H1 (cell line): ENCODE data around the gene CHST11. TPM values are rescaled to one million over a fixed set of nuclear protein-coding genes. Genes with fewer than 3 reads are reported as not detected.

Experiments
- CTCF ChIA-PET: fragments of 300-600 bp; sonication (Branson Sonifier 250); formaldehyde crosslinking; loops from one replicate; lab custom pipeline; 2021; ENCODE audit not compliant: partially characterized antibody; lab: Charles Lee
- POLR2A ChIA-PET: fragments of 300-600 bp; sonication (Branson Sonifier 250); formaldehyde crosslinking; loops from one replicate; lab custom pipeline; 2021; ENCODE audit warnings: inconsistent platforms; ENCODE audit not compliant: partially characterized antibody; lab: Charles Lee
- DNase-seq, 2 experiments: peaks; one replicate each; pipeline versions ENCODE4 v3.0.0 to v3.0.0-alpha.2; 2010 to 2022; ENCODE audit warnings: low spot score in 2 of 2, low read depth in 1 of 2, mixed read lengths in 1 of 2
- FAIRE-seq: peaks from 2 replicates; lab custom pipeline; 2011; peaks lifted over from hg19 to GRCh38; lab: Jason Lieb, UNC
- H2AFZ ChIP-seq: 2 replicates; pipeline ENCODE4 v1.8.1; 2012; ENCODE audit warnings: low read length, inconsistent platforms
- H2AK5ac ChIP-seq: 2 replicates; pipeline ENCODE4 v1.6.1; 2013; ENCODE audit warnings: low read depth, low read length
- H2BK120ac ChIP-seq: replicated peaks from 2 replicates; pipeline ENCODE3; 2013; ENCODE audit warnings: low read depth, low read length, inconsistent platforms
- H2BK12ac ChIP-seq: 2 replicates; pipeline ENCODE4 v1.6.1; 2013; ENCODE audit warnings: low read depth, low read length
- H2BK15ac ChIP-seq: 2 replicates; pipeline ENCODE4 v1.6.1; 2013; ENCODE audit warnings: low read length
- H2BK20ac ChIP-seq: 2 replicates; pipeline ENCODE4 v1.6.1; 2013; ENCODE audit warnings: low read length
- H2BK5ac ChIP-seq: 2 replicates; pipeline ENCODE4 v1.6.1; 2013; ENCODE audit warnings: low read depth, low read length
- H3K14ac ChIP-seq: 2 replicates; pipeline ENCODE4 v1.6.1; 2013; ENCODE audit warnings: inconsistent platforms; ENCODE audit not compliant: insufficient read length
- H3K18ac ChIP-seq: 2 replicates; pipeline ENCODE4 v1.6.1; 2013; ENCODE audit warnings: low read length; ENCODE audit errors: extremely low read depth
- H3K23ac ChIP-seq: 2 replicates; pipeline ENCODE4 v1.6.1; 2013; ENCODE audit warnings: inconsistent platforms; ENCODE audit not compliant: insufficient read length
- H3K23me2 ChIP-seq: 2 replicates; pipeline ENCODE4 v1.6.1; 2013; ENCODE audit warnings: low read depth, low read length
- H3K27ac ChIP-seq: 2 replicates; pipeline ENCODE4 v1.6.1; 2011; ENCODE audit warnings: low read depth, low read length, inconsistent platforms
- H3K27me3 ChIP-seq, 4 experiments: replicated peaks in 1 of 4; 1 replicate in 1 of 4; 2 replicates in 3 of 4; pipeline versions ENCODE4 v1.6.1 to v1.8.1; 2011 to 2013; ENCODE audit warnings: low read length in 3 of 4, mild to moderate bottlenecking in 3 of 4, inconsistent platforms in 2 of 4, mixed read lengths in 2 of 4, moderate library complexity in 1 of 4; ENCODE audit not compliant: control insufficient read depth in 3 of 4, insufficient read depth in 3 of 4; ENCODE audit errors: extremely low read depth in 1 of 4
- H3K36me3 ChIP-seq, 4 experiments: 2 replicates each; pipeline versions ENCODE4 v1.6.1 to v1.8.1; 2011 to 2013; ENCODE audit warnings: mild to moderate bottlenecking in 4 of 4, low read length in 3 of 4, moderate library complexity in 2 of 4, control low read depth in 1 of 4, inconsistent platforms in 1 of 4; ENCODE audit not compliant: insufficient read depth in 4 of 4, control insufficient read depth in 2 of 4
- H3K4ac ChIP-seq: replicated peaks from 2 replicates; pipeline ENCODE3; 2013; ENCODE audit warnings: low read length, low read depth, mixed read lengths, inconsistent platforms; ENCODE audit not compliant: insufficient read length
- H3K4me1 ChIP-seq, 4 experiments: replicated peaks in 1 of 4; 1 replicate in 1 of 4; 2 replicates in 3 of 4; pipeline versions ENCODE4 v1.6.1 to v1.8.1; 2011 to 2013; ENCODE audit warnings: low read length in 3 of 4, inconsistent platforms in 2 of 4, mixed read lengths in 1 of 4; ENCODE audit not compliant: insufficient read depth in 4 of 4, control insufficient read depth in 3 of 4
- H3K4me2 ChIP-seq, 2 experiments: 2 replicates each; pipeline versions ENCODE4 v1.6.1 to v1.8.1; 2011 to 2013; ENCODE audit warnings: low read depth in 2 of 2, low read length in 2 of 2, control low read depth in 1 of 2, inconsistent platforms in 1 of 2, mild to moderate bottlenecking in 1 of 2; ENCODE audit not compliant: insufficient read depth in 1 of 2
- H3K4me3 ChIP-seq, 4 experiments: fragments of 200-600, 300-600 bp in 1 of 4; sonication (generic), shearing (Covaris generic), sonication (Bioruptor Twin) in 1 of 4; 2 replicates each; pipeline versions ENCODE4 v1.5.1 to v1.8.1; 2011 to 2016; ENCODE audit warnings: low read length in 4 of 4, low read depth in 3 of 4, control low read depth in 2 of 4, inconsistent platforms in 2 of 4, mild to moderate bottlenecking in 2 of 4, mixed read lengths in 1 of 4, moderate library complexity in 1 of 4; ENCODE audit not compliant: insufficient read depth in 2 of 4; ENCODE audit errors: extremely low read depth in 1 of 4
- H3K56ac ChIP-seq: replicated peaks from 2 replicates; pipeline ENCODE3; 2013; ENCODE audit warnings: low read depth, mild to moderate bottlenecking, mixed read lengths, low read length, inconsistent platforms; ENCODE audit not compliant: insufficient read length
- H3K79me1 ChIP-seq: 2 replicates; pipeline ENCODE4 v1.6.1; 2013; ENCODE audit warnings: low read depth, low read length, control low read depth
- H3K79me2 ChIP-seq, 2 experiments: 2 replicates each; pipeline versions ENCODE4 v1.6.1 to v1.8.1; 2012 to 2013; ENCODE audit warnings: low read length in 2 of 2, mild to moderate bottlenecking in 2 of 2, inconsistent platforms in 1 of 2; ENCODE audit not compliant: insufficient read depth in 2 of 2, control insufficient read depth in 1 of 2
- H3K9ac ChIP-seq, 4 experiments: replicated peaks in 1 of 4; 1 replicate in 1 of 4; 2 replicates in 3 of 4; pipeline versions ENCODE4 v1.6.1 to v1.8.1; 2011 to 2013; ENCODE audit warnings: low read depth in 3 of 4, low read length in 3 of 4, control low read depth in 2 of 4, mild to moderate bottlenecking in 2 of 4, moderate library complexity in 2 of 4, inconsistent platforms in 1 of 4; ENCODE audit errors: extremely low read depth in 1 of 4
- H3K9me3 ChIP-seq, 2 experiments: 2 replicates each; pipeline versions ENCODE4 v1.6.1 to v1.8.1; 2012 to 2013; ENCODE audit warnings: mild to moderate bottlenecking in 2 of 2, moderate library complexity in 2 of 2, control low read depth in 1 of 2, inconsistent platforms in 1 of 2, low read depth in 1 of 2, low read length in 1 of 2, mixed read lengths in 1 of 2; ENCODE audit not compliant: insufficient read depth in 2 of 2
- H4K20me1 ChIP-seq, 2 experiments: replicated peaks in 1 of 2; 2 replicates each; pipeline versions ENCODE3 to v1.8.1; 2011 to 2013; ENCODE audit warnings: inconsistent platforms in 2 of 2, low read length in 2 of 2, mild to moderate bottlenecking in 1 of 2; ENCODE audit not compliant: insufficient read depth in 2 of 2, control insufficient read depth in 1 of 2
- H4K5ac ChIP-seq: 2 replicates; pipeline ENCODE4 v1.6.1; 2013; ENCODE audit warnings: low read length, low read depth, mixed read lengths, inconsistent platforms; ENCODE audit not compliant: insufficient read length
- H4K8ac ChIP-seq: 2 replicates; pipeline ENCODE4 v1.8.0; 2013; ENCODE audit warnings: mild to moderate bottlenecking, moderate library complexity, low read length, inconsistent platforms; ENCODE audit not compliant: insufficient read depth; ENCODE audit errors: extremely low read depth
- H4K91ac ChIP-seq: replicated peaks from 2 replicates; pipeline ENCODE3; 2013; ENCODE audit warnings: low read length, mixed read lengths, inconsistent platforms; ENCODE audit not compliant: insufficient read length
- CTCF ChIP-seq, 3 experiments: IDR thresholded peaks; 1 replicate in 2 of 3; 2 replicates in 1 of 3; pipeline versions ENCODE4 v1.5.1 to v1.6.1; 2011; ENCODE audit warnings: low read length in 3 of 3, mild to moderate bottlenecking in 3 of 3, inconsistent platforms in 2 of 3, low read depth in 1 of 3, moderate library complexity in 1 of 3; ENCODE audit not compliant: insufficient read depth in 1 of 3; ENCODE audit errors: control extremely low read depth in 1 of 3
- EGR1 ChIP-seq: IDR thresholded peaks from 2 replicates; pipeline ENCODE4 v1.6.1; 2011; ENCODE audit warnings: low read depth, low read length, borderline replicate concordance
- EP300 ChIP-seq, 2 experiments: IDR thresholded peaks; 1 replicate in 1 of 2; 2 replicates in 1 of 2; pipeline ENCODE4 v1.6.1; 2011 to 2012; ENCODE audit warnings: low read depth in 2 of 2, low read length in 2 of 2, mild to moderate bottlenecking in 2 of 2, borderline replicate concordance in 1 of 2, inconsistent platforms in 1 of 2, moderate library complexity in 1 of 2
- FOSL1 ChIP-seq: IDR thresholded peaks from 2 replicates; pipeline ENCODE4 v1.6.1; 2011; ENCODE audit warnings: mild to moderate bottlenecking, low read depth, low read length, moderate library complexity; ENCODE audit not compliant: insufficient read depth
- HDAC2 ChIP-seq, 2 experiments: fragments of 300-600 bp in 1 of 2; sonication (generic) in 1 of 2; IDR thresholded peaks; 2 replicates each; pipeline ENCODE4 v1.6.1; 2011 to 2012; ENCODE audit warnings: low read depth in 2 of 2, low read length in 2 of 2, mild to moderate bottlenecking in 2 of 2, moderate library complexity in 2 of 2, borderline replicate concordance in 1 of 2, inconsistent platforms in 1 of 2
- KDM1A ChIP-seq: fragments of 200-600, 300-600 bp; sonication (generic); IDR thresholded peaks from 2 replicates; pipeline ENCODE4 v1.7.1; 2016; ENCODE audit warnings: mild to moderate bottlenecking, low read length, borderline replicate concordance
- NRF1 ChIP-seq: IDR thresholded peaks from 2 replicates; pipeline ENCODE4 v1.6.1; 2011; ENCODE audit warnings: mild to moderate bottlenecking, low read depth, low read length, improper control_type of control experiment
- POLR2A ChIP-seq, 2 experiments: IDR thresholded peaks; 1 replicate in 1 of 2; 2 replicates in 1 of 2; pipeline ENCODE4 v1.6.1; 2011; ENCODE audit warnings: low read depth in 2 of 2, low read length in 2 of 2, mild to moderate bottlenecking in 2 of 2; ENCODE audit errors: control extremely low read depth in 1 of 2
- RBBP5 ChIP-seq: IDR thresholded peaks from 2 replicates; pipeline ENCODE4 v1.7.1; 2012; ENCODE audit warnings: low read depth, mild to moderate bottlenecking, inconsistent platforms, low read length, moderate library complexity, borderline replicate concordance
- RNF2 ChIP-seq: fragments of 200-900, 300-1000 bp; sonication (generic); IDR thresholded peaks from 2 replicates; pipeline ENCODE4 v1.7.1; 2016; ENCODE audit warnings: borderline replicate concordance, low read depth, mild to moderate bottlenecking, antibody characterized with exemption, low read length; ENCODE audit not compliant: poor library complexity, severe bottlenecking; ENCODE audit errors: missing control alignments
- TCF12 ChIP-seq: IDR thresholded peaks from 2 replicates; pipeline ENCODE4 v1.6.1; 2011; ENCODE audit warnings: low read depth, mild to moderate bottlenecking, low read length
- WGBS, 2 experiments: shearing (Covaris generic) in 1 of 2; methylation state at CpG; one replicate each; pipeline versions ENCODE4 v1.1.6 to v1.1.7; 2013 to 2015; ENCODE audit warnings: low lambda C conversion rate in 2 of 2, mixed read lengths in 2 of 2, inconsistent platforms in 1 of 2, low coverage in 1 of 2, missing lambda C conversion rate in 1 of 2; ENCODE audit not compliant: insufficient replicate concordance in 2 of 2, insufficient coverage in 1 of 2, insufficient read length in 1 of 2; ENCODE audit errors: extremely low coverage in 1 of 2, missing lambda C conversion rate in 1 of 2; 5-methylcytosine and 5-hydroxymethylcytosine counted together
- polyA plus RNA-seq, 7 experiments: library from polyadenylated mRNA; depleted of rRNA in 3 of 7; stranded (reverse) in 5 of 7; unstranded in 2 of 7; fragments of >200 nt in 5 of 7; fragments of 200-250 nt in 2 of 7; gene quantifications; 1 replicate in 5 of 7; 2 replicates in 1 of 7; 4 replicates in 1 of 7; pipeline versions ENCODE4 v1.2.1 to v1.2.3, GENCODE V29; 2011 to 2013; ENCODE audit warnings: missing spikeins in 2 of 7, mixed read lengths in 2 of 7
- total RNA-seq: library from RNA; stranded (reverse); fragmentation: NEBNext Ultra II Directional; extraction: Animal tissue kit (Norgen Biotek cat#: 25700); gene quantifications from 2 replicates; pipeline ENCODE4 v1.2.1, GENCODE V29; 2021

Gene CHST11
- total and polyA plus RNA-seq, 2 of the 8 experiments (the other 6 are each of a cell fraction or from before 2014, with no cell fraction given) = 14.4 to 20.8 TPM

GRCh38 chr12:104749545-104749944 lies 292.8 kb downstream of the CHST11 start:
- no peak overlapping the region for H2BK120ac ChIP-seq
- H3K4me1 ChIP-seq = peaks cover 2 to 12% (median 5%) of the 10 kb centered on the region in 4 experiments; a peak in 2 of 7 replicates
- no peak overlapping the region for H2AFZ ChIP-seq
- DNase-seq (no peak), FAIRE-seq (no peak)
- no peak overlapping the region for H3K14ac ChIP-seq
- no peaks in the 10 kb centered on the region for H3K9me3 ChIP-seq
- no peak overlapping the region for H3K27ac ChIP-seq
- CTCF ChIA-PET = interaction anchor here (1.8 to 4.3 kb wide), 2 partner anchors 11 to 15 kb away, joined by 6 to 17 read pairs; no protein-coding TSS in a partner anchor
- no peak overlapping the region for H3K56ac ChIP-seq
- no peaks in the 10 kb centered on the region for H3K36me3 ChIP-seq
- no peak overlapping the region for H2BK5ac ChIP-seq
- no peak overlapping the region for H3K23ac ChIP-seq
- H2AK5ac ChIP-seq = no peak overlapping the region
- POLR2A ChIA-PET = no interaction called here
- H3K79me2 ChIP-seq = no peaks in the 10 kb centered on the region
- no peaks in the 10 kb centered on the region for H3K79me1 ChIP-seq
- H4K91ac ChIP-seq = no peak overlapping the region
- no peak overlapping the region for H3K4me2 ChIP-seq
- H2BK15ac ChIP-seq = no peak overlapping the region
- H4K8ac ChIP-seq = no peak overlapping the region
- no peak overlapping the region for H4K5ac ChIP-seq
- H3K18ac ChIP-seq = no peak overlapping the region
- no peak overlapping the region for H2BK12ac ChIP-seq
- no peak overlapping the region for H2BK20ac ChIP-seq
- H3K27me3 ChIP-seq = no peaks in the 10 kb centered on the region
- no peak overlapping the region for H3K4me3 ChIP-seq
- no peaks in the 10 kb centered on the region for H3K23me2 ChIP-seq
- H3K4ac ChIP-seq = no peak overlapping the region
- H3K9ac ChIP-seq = no peak overlapping the region
- 95% methylated on average over 4 of the region's 4 CpGs; no CpG with 5 or more reads in 1 of the 2 experiments for WGBS, 2 experiments
- no peaks in the 10 kb centered on the region for H4K20me1 ChIP-seq
- no peak for TF ChIP-seq NRF1
- no peak for TF ChIP-seq EP300 (IDR thresholded peaks at IDR 0.05; ENCODE audit: borderline replicate concordance in 1 of 2, low read depth in 2 of 2, low read length in 2 of 2)
- TF ChIP-seq RBBP5 = no peak
- TF ChIP-seq KDM1A = no peak
- TF ChIP-seq CTCF (IDR thresholded peaks at IDR 0.05; ENCODE audit: control extremely low read depth in 1 of 3, insufficient read depth in 1 of 3, low read depth in 1 of 3, low read length in 3 of 3) = no peak
- TF ChIP-seq RNF2 = no peak
- no peak for TF ChIP-seq TCF12
- no peak for TF ChIP-seq FOSL1
- no peak for TF ChIP-seq POLR2A (IDR thresholded peaks at IDR 0.05; ENCODE audit: control extremely low read depth in 1 of 2, low read depth in 2 of 2, low read length in 2 of 2)
- TF ChIP-seq HDAC2 (IDR thresholded peaks at IDR 0.05; ENCODE audit: borderline replicate concordance in 1 of 2, low read depth in 2 of 2, low read length in 2 of 2) = no peak
- TF ChIP-seq EGR1 = no peak
